Neural progenitor cell (in vitro differentiated cells): ENCODE results near the gene FIBCD1. TPM values are rescaled to one million over a fixed set of nuclear protein-coding genes. Genes with fewer than 3 reads are reported as not detected.

Source experiments
- DNase-seq: peaks from one replicate; pipeline ENCODE4 v3.0.0-alpha.2; 2016; ENCODE audit warnings: low spot score
- H2AFZ ChIP-seq: fragments of 200-600 bp; sonication (generic); replicated peaks from 2 replicates; pipeline ENCODE4 v1.6.1; 2016; ENCODE audit warnings: antibody characterized with exemption
- H3F3A ChIP-seq: fragments of 200-600 bp; sonication (generic); 2 replicates; pipeline ENCODE4 v1.6.1; 2016; ENCODE audit warnings: antibody characterized with exemption, low read depth
- H3K27ac ChIP-seq: fragments of 200-600 bp; sonication (generic); 2 replicates; pipeline ENCODE4 v1.5.1; 2016; ENCODE audit warnings: mild to moderate bottlenecking
- H3K27me3 ChIP-seq: fragments of 200-600 bp; sonication (generic); 2 replicates; pipeline ENCODE4 v1.6.1; 2016; ENCODE audit warnings: mild to moderate bottlenecking, moderate library complexity
- H3K36me3 ChIP-seq: fragments of 200-600 bp; sonication (generic); 2 replicates; pipeline ENCODE4 v1.5.1; 2016
- H3K4me1 ChIP-seq: fragments of 200-600 bp; sonication (generic); 2 replicates; pipeline ENCODE4 v1.6.1; 2016; ENCODE audit warnings: mixed run types
- H3K4me2 ChIP-seq: fragments of 200-600 bp; sonication (generic); 2 replicates; pipeline ENCODE4 v1.6.1; 2016
- H3K4me3 ChIP-seq: fragments of 200-600 bp; sonication (generic); 2 replicates; pipeline ENCODE4 v1.5.1; 2016
- H3K79me2 ChIP-seq: fragments of 200-600 bp; sonication (generic); 2 replicates; pipeline ENCODE4 v1.6.1; 2016; ENCODE audit warnings: low read depth
- H3K9ac ChIP-seq: fragments of 200-600 bp; sonication (generic); 2 replicates; pipeline ENCODE4 v1.6.1; 2016
- H3K9me3 ChIP-seq: fragments of 200-600 bp; sonication (generic); 2 replicates; pipeline ENCODE4 v1.5.1; 2016; ENCODE audit warnings: low read depth
- H4K20me1 ChIP-seq: fragments of 200-600 bp; sonication (generic); 2 replicates; pipeline ENCODE4 v1.6.1; 2016; ENCODE audit warnings: low read depth
- H3K27ac Mint-ChIP-seq: 3 replicates; pipeline ENCODE4 v1.8.0; 2021; ENCODE audit warnings: mixed read lengths
- H3K27me3 Mint-ChIP-seq: 2 replicates; pipeline ENCODE4 v1.8.0; 2022; ENCODE audit warnings: low read depth, mild to moderate bottlenecking, inconsistent platforms, moderate library complexity, mixed read lengths; ENCODE audit not compliant: insufficient read depth
- H3K36me3 Mint-ChIP-seq: 3 replicates; pipeline ENCODE4 v1.8.0; 2021; ENCODE audit warnings: mixed read lengths
- H3K4me1 Mint-ChIP-seq: 3 replicates; pipeline ENCODE4 v1.8.0; 2021; ENCODE audit warnings: mixed read lengths
- H3K4me3 Mint-ChIP-seq: 3 replicates; pipeline ENCODE4 v1.8.0; 2021; ENCODE audit warnings: mild to moderate bottlenecking, moderate library complexity, mixed read lengths
- H3K9me3 Mint-ChIP-seq: 3 replicates; pipeline ENCODE4 v1.8.0; 2020; ENCODE audit warnings: mixed read lengths
- CTCF ChIP-seq: fragments of 200-600 bp; sonication (generic); IDR thresholded peaks from 2 replicates; pipeline ENCODE4 v1.5.1; 2017; ENCODE audit warnings: antibody characterized with exemption, mild to moderate bottlenecking
- EZH2 ChIP-seq: fragments of 200-600 bp; sonication (generic); IDR thresholded peaks from 2 replicates; pipeline ENCODE4 v1.6.1; 2017; ENCODE audit warnings: antibody characterized with exemption, mild to moderate bottlenecking, moderate library complexity
- EZH2phosphoT487 ChIP-seq: fragments of 200-600 bp; sonication (generic); IDR thresholded peaks from 2 replicates; pipeline ENCODE4 v1.6.1; 2017; ENCODE audit warnings: antibody characterized with exemption
- total RNA-seq: library from RNA; depleted of rRNA; stranded (reverse); fragments of >200 nt; gene quantifications from 2 replicates; pipeline ENCODE4 v1.2.3, GENCODE V29; 2015; ENCODE audit warnings: low replicate concordance

The FIBCD1 gene
- total RNA-seq, 1 donor from 2014 or later = 1.8 TPM

- Histone ChIP-seq H3K9me3 (no peaks in the 10 kb centered on the region), H3K36me3 (no peaks in the 10 kb centered on the region), H3K27me3 (peaks cover 58% of the 10 kb centered on the region), H3F3A (peaks cover 55% of the 10 kb centered on the region), H3K4me1 (peaks cover 21% of the 10 kb centered on the region), H3K4me2 (peak overlapping the region; percentile 44), H3K79me2 (no peaks in the 10 kb centered on the region), H3K4me3 (no peak overlapping the region), H3K9ac (no peak overlapping the region), H4K20me1 (peaks cover 32% of the 10 kb centered on the region), H2AFZ (no peak overlapping the region), H3K27ac (no peak overlapping the region)
- Mint-ChIP-seq H3K27ac (no peak overlapping the region), H3K4me3 (peak overlapping the region; percentile 30), H3K36me3 (no peaks in the 10 kb centered on the region), H3K9me3 (peaks cover 3% of the 10 kb centered on the region), H3K4me1 (peaks cover 31% of the 10 kb centered on the region), H3K27me3 (peaks cover 42% of the 10 kb centered on the region)
- TF ChIP-seq EZH2 = no peak
- TF ChIP-seq EZH2phosphoT487 = peak; percentile 25
- TF ChIP-seq CTCF = peak; percentile 79
- peak; percentile 83 for DNase-seq
These were observed 1.9 kb upstream of the FIBCD1 start for GRCh38 chr9:130940693-130941576.

GRCh38 chr9:130940027-130940549 is 1.0 kb upstream of the FIBCD1 start:
- Histone ChIP-seq H3K4me1 (peaks cover 21% of the 10 kb centered on the region), H3K79me2 (no peaks in the 10 kb centered on the region), H3K27ac (no peak overlapping the region), H3K9me3 (no peaks in the 10 kb centered on the region), H2AFZ (peak overlapping the region; percentile 97), H3K9ac (no peak overlapping the region), H4K20me1 (peaks cover 38% of the 10 kb centered on the region), H3K36me3 (no peaks in the 10 kb centered on the region), H3K4me2 (peak overlapping the region; percentile 97), H3K4me3 (peak overlapping the region; percentile 89), H3F3A (peaks cover 60% of the 10 kb centered on the region), H3K27me3 (peaks cover 60% of the 10 kb centered on the region)
- H3K4me3 Mint-ChIP-seq = peak overlapping the region; percentile 55
- H3K27ac Mint-ChIP-seq = no peak overlapping the region
- peaks cover 3% of the 10 kb centered on the region for H3K9me3 Mint-ChIP-seq
- peak; percentile 53 for DNase-seq
- TF ChIP-seq EZH2 (peak; percentile 60), CTCF (no peak), EZH2phosphoT487 (peak; percentile 60)
- H3K4me1 Mint-ChIP-seq = peaks cover 35% of the 10 kb centered on the region
- peaks cover 42% of the 10 kb centered on the region for H3K27me3 Mint-ChIP-seq
- H3K36me3 Mint-ChIP-seq = no peaks in the 10 kb centered on the region

GRCh38 chr9:130939405-130940026 is 469 bp upstream of the FIBCD1 start:
- peaks cover 38% of the 10 kb centered on the region for H4K20me1 ChIP-seq
- DNase-seq = peak; percentile 91
- peak; percentile 41 for TF ChIP-seq CTCF
- TF ChIP-seq EZH2phosphoT487 = no peak
- TF ChIP-seq EZH2 = peak; percentile 68
- no peaks in the 10 kb centered on the region for H3K36me3 ChIP-seq
- Mint-ChIP-seq H3K27ac (no peak overlapping the region), H3K4me3 (peak overlapping the region; percentile 77), H3K36me3 (no peaks in the 10 kb centered on the region), H3K27me3 (peaks cover 48% of the 10 kb centered on the region), H3K4me1 (peaks cover 39% of the 10 kb centered on the region), H3K9me3 (peaks cover 3% of the 10 kb centered on the region)
- H2AFZ ChIP-seq = peak overlapping the region; percentile 97
- H3K9me3 ChIP-seq = no peaks in the 10 kb centered on the region
- H3F3A ChIP-seq = peaks cover 60% of the 10 kb centered on the region
- peak overlapping the region; percentile 89 for H3K4me3 ChIP-seq
- peaks cover 21% of the 10 kb centered on the region for H3K4me1 ChIP-seq
- no peaks in the 10 kb centered on the region for H3K79me2 ChIP-seq
- peak overlapping the region; percentile 97 for H3K4me2 ChIP-seq
- no peak overlapping the region for H3K9ac ChIP-seq
- H3K27ac ChIP-seq = no peak overlapping the region
- H3K27me3 ChIP-seq = peaks cover 65% of the 10 kb centered on the region
